LNCaP clone FGC (cell line): Measurements from ENCODE around the gene RNF180.

ENCODE experiments used
- DNase-seq: peaks from one replicate; pipeline ENCODE4 v3.0.0-alpha.2; 2011; ENCODE audit warnings: low read depth
- H3K4me3 ChIP-seq: 2 replicates; pipeline ENCODE4 v1.5.1; 2011; ENCODE audit warnings: mild to moderate bottlenecking, low read depth, low read length, control low read depth
- CTCF ChIP-seq: IDR thresholded peaks from 2 replicates; pipeline ENCODE4 v1.5.1; 2012; ENCODE audit warnings: mild to moderate bottlenecking; ENCODE audit not compliant: control insufficient read depth, insufficient read depth; ENCODE audit errors: extremely low read depth

Gene RNF180

GRCh38 chr5:64180661-64181343, 15.2 kb downstream of the RNF180 start:
- no peak overlapping the region for H3K4me3 ChIP-seq
- TF ChIP-seq CTCF, result no peak
- no peak for DNase-seq

DNA sequence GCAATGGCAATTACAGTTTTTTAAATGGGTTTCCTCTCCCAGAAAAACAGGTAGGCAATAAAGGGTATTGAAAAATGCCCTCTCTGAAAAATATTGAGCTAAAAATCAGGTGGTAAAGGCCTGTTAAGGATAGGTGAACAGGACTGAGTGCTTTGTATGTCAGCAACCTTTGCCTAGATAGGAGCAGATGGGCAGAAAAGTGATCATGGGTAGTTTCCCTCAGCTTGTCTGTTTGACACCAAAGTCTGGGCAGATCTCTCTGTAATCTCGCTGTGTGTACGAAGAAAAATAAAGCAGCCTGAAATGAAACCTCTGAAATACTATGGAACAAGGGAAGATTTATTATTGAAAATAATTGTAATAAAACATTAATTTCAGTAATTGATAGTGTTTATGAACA, 15.8 kb downstream of the RNF180 start:
- no peak overlapping the region for H3K4me3 ChIP-seq
- no peak for TF ChIP-seq CTCF
- DNase-seq, result no peak

DNA sequence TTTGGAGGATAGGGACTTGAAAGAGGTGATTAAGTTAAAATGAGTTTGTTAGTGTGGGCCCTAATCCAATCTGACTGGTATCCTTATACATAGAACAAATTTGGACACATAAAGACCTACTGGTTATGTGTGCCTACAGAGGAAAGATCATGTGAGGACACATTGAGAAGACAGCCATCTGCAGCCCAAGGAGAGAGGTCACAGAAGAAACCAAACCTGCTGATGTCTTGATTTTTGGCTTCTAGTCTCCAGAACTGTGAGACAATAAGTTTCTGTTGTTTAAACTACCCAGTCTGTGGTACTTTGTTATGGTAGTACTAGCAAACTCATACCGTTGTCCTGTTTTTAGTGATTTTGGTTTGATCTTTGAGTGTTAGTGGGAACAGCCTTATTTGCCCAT, 18.3 kb downstream of the RNF180 start:
- no peak overlapping the region for H3K4me3 ChIP-seq
- DNase-seq, result no peak
- TF ChIP-seq CTCF, result no peak

DNA sequence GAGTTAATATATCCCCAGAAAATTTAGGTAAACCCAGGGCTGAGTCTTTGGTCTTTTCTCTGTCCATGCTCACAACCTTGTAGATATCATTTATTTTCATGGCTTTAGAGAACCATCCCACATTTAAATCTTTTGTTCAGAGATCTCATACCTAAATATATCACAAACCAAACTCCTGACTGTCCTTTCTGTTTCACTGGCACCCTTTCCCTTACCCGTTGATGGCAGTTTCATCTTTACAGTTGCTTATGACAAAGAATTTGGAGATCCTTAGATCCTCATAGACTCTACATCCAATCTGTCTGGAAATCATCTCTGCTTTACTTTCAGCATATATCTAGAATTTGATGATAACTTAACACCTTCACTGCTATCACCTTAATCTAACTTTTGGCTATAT, 19.2 kb downstream of the RNF180 start:
- no peak overlapping the region for H3K4me3 ChIP-seq
- no peak for DNase-seq
- no peak for TF ChIP-seq CTCF

GRCh38 chr5:64188776-64189175, 23.1 kb downstream of the RNF180 start:
- H3K4me3 ChIP-seq, result no peak overlapping the region
- no peak for DNase-seq
- TF ChIP-seq CTCF, result no peak

GRCh38 chr5:64190562-64191306, 25.1 kb downstream of the RNF180 start:
- DNase-seq, result no peak
- H3K4me3 ChIP-seq, result no peak overlapping the region
- TF ChIP-seq CTCF, result no peak
